Measurements from ENCODE around the gene PTPRD.

- TF ChIP-seq RAD21 (IDR thresholded peaks at IDR 0.05; ENCODE audit: low read depth) (no peak), EZH2 (IDR thresholded peaks at IDR 0.05) (no peak), POLR2AphosphoS5 (IDR thresholded peaks at IDR 0.05; ENCODE audit: low read depth, low read length) (no peak), POLR2A (IDR thresholded peaks at IDR 0.05; ENCODE audit: borderline replicate concordance, extremely low read depth, insufficient read depth, insufficient read length) (no peak)
- TF ChIP-seq, protein P1, sequence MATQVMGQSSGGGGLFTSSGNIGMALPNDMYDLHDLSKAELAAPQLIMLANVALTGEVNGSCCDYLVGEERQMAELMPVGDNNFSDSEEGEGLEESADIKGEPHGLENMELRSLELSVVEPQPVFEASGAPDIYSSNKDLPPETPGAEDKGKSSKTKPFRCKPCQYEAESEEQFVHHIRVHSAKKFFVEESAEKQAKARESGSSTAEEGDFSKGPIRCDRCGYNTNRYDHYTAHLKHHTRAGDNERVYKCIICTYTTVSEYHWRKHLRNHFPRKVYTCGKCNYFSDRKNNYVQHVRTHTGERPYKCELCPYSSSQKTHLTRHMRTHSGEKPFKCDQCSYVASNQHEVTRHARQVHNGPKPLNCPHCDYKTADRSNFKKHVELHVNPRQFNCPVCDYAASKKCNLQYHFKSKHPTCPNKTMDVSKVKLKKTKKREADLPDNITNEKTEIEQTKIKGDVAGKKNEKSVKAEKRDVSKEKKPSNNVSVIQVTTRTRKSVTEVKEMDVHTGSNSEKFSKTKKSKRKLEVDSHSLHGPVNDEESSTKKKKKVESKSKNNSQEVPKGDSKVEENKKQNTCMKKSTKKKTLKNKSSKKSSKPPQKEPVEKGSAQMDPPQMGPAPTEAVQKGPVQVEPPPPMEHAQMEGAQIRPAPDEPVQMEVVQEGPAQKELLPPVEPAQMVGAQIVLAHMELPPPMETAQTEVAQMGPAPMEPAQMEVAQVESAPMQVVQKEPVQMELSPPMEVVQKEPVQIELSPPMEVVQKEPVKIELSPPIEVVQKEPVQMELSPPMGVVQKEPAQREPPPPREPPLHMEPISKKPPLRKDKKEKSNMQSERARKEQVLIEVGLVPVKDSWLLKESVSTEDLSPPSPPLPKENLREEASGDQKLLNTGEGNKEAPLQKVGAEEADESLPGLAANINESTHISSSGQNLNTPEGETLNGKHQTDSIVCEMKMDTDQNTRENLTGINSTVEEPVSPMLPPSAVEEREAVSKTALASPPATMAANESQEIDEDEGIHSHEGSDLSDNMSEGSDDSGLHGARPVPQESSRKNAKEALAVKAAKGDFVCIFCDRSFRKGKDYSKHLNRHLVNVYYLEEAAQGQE (IDR thresholded peaks at IDR 0.05; ENCODE audit: low read depth): no peak
- TF ChIP-seq, protein P2, sequence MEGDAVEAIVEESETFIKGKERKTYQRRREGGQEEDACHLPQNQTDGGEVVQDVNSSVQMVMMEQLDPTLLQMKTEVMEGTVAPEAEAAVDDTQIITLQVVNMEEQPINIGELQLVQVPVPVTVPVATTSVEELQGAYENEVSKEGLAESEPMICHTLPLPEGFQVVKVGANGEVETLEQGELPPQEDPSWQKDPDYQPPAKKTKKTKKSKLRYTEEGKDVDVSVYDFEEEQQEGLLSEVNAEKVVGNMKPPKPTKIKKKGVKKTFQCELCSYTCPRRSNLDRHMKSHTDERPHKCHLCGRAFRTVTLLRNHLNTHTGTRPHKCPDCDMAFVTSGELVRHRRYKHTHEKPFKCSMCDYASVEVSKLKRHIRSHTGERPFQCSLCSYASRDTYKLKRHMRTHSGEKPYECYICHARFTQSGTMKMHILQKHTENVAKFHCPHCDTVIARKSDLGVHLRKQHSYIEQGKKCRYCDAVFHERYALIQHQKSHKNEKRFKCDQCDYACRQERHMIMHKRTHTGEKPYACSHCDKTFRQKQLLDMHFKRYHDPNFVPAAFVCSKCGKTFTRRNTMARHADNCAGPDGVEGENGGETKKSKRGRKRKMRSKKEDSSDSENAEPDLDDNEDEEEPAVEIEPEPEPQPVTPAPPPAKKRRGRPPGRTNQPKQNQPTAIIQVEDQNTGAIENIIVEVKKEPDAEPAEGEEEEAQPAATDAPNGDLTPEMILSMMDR (IDR thresholded peaks at IDR 0.05 in 2 of 3, conservative IDR thresholded peaks at IDR 0.05 in 1 of 3; ENCODE audit: borderline replicate concordance in 1 of 3, insufficient read depth in 1 of 3, low read depth in 2 of 3, low read length in 2 of 3): no peak
These were observed at the start of gene PTPRD for GRCh38 chr9:10612641-10613398.
